Natural killer cell (primary cell): ENCODE results near the gene OTUD6A. TPM values are rescaled to one million over a fixed set of nuclear protein-coding genes. Genes with fewer than 3 reads are reported as not detected.

ENCODE experiments used
- ATAC-seq, 3 donors: fragments of 150-1000 bp in 2 of 3; fragments of 200-7000 bp in 1 of 3; cut with Tn5 transposase; 1 replicate in 1 of 3; 2 replicates in 2 of 3; pipeline ENCODE4 v1.10.0; 2021; ENCODE audit warnings: mild to moderate bottlenecking in 2 of 3, moderate library complexity in 2 of 3
- DNase-seq, 2 donors: peaks; one replicate each; pipeline versions ENCODE4 v3.0.0 to v3.0.0-alpha.2; 2013 to 2021; ENCODE audit warnings: mixed read lengths in 1 of 2
- H3K27ac ChIP-seq: one replicate; pipeline ENCODE4 v1.5.1; 2013; ENCODE audit warnings: mild to moderate bottlenecking, low read length
- H3K27me3 ChIP-seq: one replicate; pipeline ENCODE4 v1.6.1; 2013; ENCODE audit warnings: low read length; ENCODE audit not compliant: control insufficient read depth, insufficient read depth
- H3K36me3 ChIP-seq: one replicate; pipeline ENCODE4 v1.6.1; 2013; ENCODE audit warnings: low read length; ENCODE audit not compliant: control insufficient read depth, insufficient read depth
- H3K4me1 ChIP-seq: one replicate; pipeline ENCODE4 v1.6.1; 2013; ENCODE audit warnings: low read length; ENCODE audit not compliant: control insufficient read depth, insufficient read depth
- H3K4me3 ChIP-seq: one replicate; pipeline ENCODE4 v1.5.1; 2013; ENCODE audit warnings: low read length
- H3K9me3 ChIP-seq: one replicate; pipeline ENCODE4 v1.6.1; 2013; ENCODE audit warnings: low read length; ENCODE audit not compliant: control insufficient read depth, insufficient read depth
- H3K27ac Mint-ChIP-seq, 2 donors: one replicate each; pipeline ENCODE4 v1.8.0; 2022; ENCODE audit warnings: mild to moderate bottlenecking in 2 of 2, mixed read lengths in 2 of 2, moderate library complexity in 1 of 2
- H3K27me3 Mint-ChIP-seq, 2 donors: one replicate each; pipeline ENCODE4 v1.8.0; 2022; ENCODE audit warnings: low read depth in 2 of 2, mixed read lengths in 2 of 2
- H3K36me3 Mint-ChIP-seq: one replicate; pipeline ENCODE4 v1.8.0; 2022; ENCODE audit warnings: mixed read lengths
- H3K4me1 Mint-ChIP-seq, 2 donors: one replicate each; pipeline ENCODE4 v1.8.0; 2022; ENCODE audit warnings: mixed read lengths in 2 of 2
- H3K4me3 Mint-ChIP-seq: one replicate; pipeline ENCODE4 v1.8.0; 2022; ENCODE audit warnings: mild to moderate bottlenecking, moderate library complexity, mixed read lengths
- H3K9me3 Mint-ChIP-seq, 2 donors: one replicate each; pipeline ENCODE4 v1.8.0; 2022; ENCODE audit warnings: mixed read lengths in 2 of 2
- WGBS: methylation state at CpG from one replicate; pipeline ENCODE4 v1.1.7; 2013; ENCODE audit warnings: missing lambda C conversion rate; ENCODE audit not compliant: insufficient coverage; 5-methylcytosine and 5-hydroxymethylcytosine counted together
- intact Hi-C: fragments of 100-400 bp; cut with micrococcal nuclease; formaldehyde crosslinking; loops from one replicate; pipeline ENCODE4 v1.14.2; 2022
- total RNA-seq, 4 donors: library from RNA; stranded (reverse); fragments of 120-200 nt in 1 of 4; gene quantifications; one replicate each; pipeline versions ENCODE4 v1.2.3 to v1.2.4, GENCODE V29; 2013 to 2022
- TF ChIP-seq, protein P1 (sequence below): fragments of 200-600 bp; IDR thresholded peaks from one replicate; pipeline ENCODE4 v1.8.0; 2022; ENCODE audit warnings: antibody characterized with exemption

The OTUD6A gene
- total RNA-seq, 3 donors from 2014 or later (not counting 1 experiment from before 2014, with no cell fraction given), result not detected

DNA sequence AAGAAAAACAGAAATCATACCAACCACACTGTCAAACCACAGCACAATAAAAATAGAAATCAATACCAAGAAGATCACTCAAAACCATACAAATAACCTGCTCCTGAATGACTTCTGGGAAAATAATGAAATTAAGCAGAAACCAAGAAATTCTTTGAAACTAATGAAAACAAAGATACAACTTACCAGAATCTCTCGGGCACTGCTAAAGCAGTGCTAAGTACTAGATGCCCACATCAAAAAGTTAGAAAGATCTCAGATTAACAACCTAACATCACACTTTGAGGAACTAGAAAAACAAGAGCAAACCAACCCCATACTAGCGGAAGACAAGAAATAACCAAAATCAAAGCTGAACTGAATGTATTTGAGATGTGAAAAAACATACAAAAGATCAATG, 45.7 kb upstream of the OTUD6A start:
- intact Hi-C loops, result no loop called here
- no peaks in the 10 kb centered on the region for H3K9me3 Mint-ChIP-seq
- ATAC-seq, result no peak

DNA sequence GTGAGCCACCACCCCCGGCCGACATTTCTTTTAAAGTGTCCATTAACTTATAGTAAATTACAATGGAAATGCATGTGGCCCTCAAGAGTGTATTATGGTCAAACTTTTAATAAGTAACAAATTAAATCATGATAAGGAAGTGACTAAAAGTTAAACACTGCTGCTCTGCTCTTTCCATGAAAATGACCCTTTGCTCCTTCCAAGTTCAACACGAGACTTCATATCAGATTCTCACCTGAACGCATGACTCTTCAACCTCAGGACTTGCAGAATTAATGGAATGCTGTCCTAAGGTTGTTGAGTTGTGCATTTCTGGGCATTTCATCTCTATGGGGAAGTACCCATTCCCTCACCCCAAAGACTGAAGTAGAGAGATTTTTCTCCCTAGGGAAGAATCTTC, 39.6 kb upstream of the OTUD6A start:
- Histone ChIP-seq H3K27ac (no peak overlapping the region), H3K4me3 (no peak overlapping the region), H3K27me3 (no peaks in the 10 kb centered on the region), H3K4me1 (no peaks in the 10 kb centered on the region), H3K36me3 (no peaks in the 10 kb centered on the region), H3K9me3 (no peaks in the 10 kb centered on the region)
- TF ChIP-seq, protein P1, sequence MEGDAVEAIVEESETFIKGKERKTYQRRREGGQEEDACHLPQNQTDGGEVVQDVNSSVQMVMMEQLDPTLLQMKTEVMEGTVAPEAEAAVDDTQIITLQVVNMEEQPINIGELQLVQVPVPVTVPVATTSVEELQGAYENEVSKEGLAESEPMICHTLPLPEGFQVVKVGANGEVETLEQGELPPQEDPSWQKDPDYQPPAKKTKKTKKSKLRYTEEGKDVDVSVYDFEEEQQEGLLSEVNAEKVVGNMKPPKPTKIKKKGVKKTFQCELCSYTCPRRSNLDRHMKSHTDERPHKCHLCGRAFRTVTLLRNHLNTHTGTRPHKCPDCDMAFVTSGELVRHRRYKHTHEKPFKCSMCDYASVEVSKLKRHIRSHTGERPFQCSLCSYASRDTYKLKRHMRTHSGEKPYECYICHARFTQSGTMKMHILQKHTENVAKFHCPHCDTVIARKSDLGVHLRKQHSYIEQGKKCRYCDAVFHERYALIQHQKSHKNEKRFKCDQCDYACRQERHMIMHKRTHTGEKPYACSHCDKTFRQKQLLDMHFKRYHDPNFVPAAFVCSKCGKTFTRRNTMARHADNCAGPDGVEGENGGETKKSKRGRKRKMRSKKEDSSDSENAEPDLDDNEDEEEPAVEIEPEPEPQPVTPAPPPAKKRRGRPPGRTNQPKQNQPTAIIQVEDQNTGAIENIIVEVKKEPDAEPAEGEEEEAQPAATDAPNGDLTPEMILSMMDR, result no peak
- intact Hi-C loops, result no loop called here
- no peaks in the 10 kb centered on the region for H3K9me3 Mint-ChIP-seq
- H3K36me3 Mint-ChIP-seq, result no peaks in the 10 kb centered on the region
- no peak overlapping the region for H3K27ac Mint-ChIP-seq
- H3K4me3 Mint-ChIP-seq, result no peak overlapping the region
- WGBS, result no CpG with 5 or more reads among the region's 4 CpGs
- H3K4me1 Mint-ChIP-seq, result peaks cover 5 to 6% of the 10 kb centered on the region in 2 donors
- no peak for DNase-seq
- H3K27me3 Mint-ChIP-seq, result peaks cover 3 to 24% of the 10 kb centered on the region in 2 donors
- ATAC-seq, result no peak

More for the DNA sequence above, 45.7 kb upstream of the OTUD6A start:
- H3K9me3 ChIP-seq, result no peaks in the 10 kb centered on the region
- Mint-ChIP-seq H3K4me1 (no peaks in the 10 kb centered on the region), H3K27me3 (peaks cover 3 to 15% of the 10 kb centered on the region in 2 donors), H3K36me3 (no peaks in the 10 kb centered on the region), H3K4me3 (no peak overlapping the region), H3K27ac (no peak overlapping the region)
- no peaks in the 10 kb centered on the region for H3K4me1 ChIP-seq
- no peaks in the 10 kb centered on the region for H3K36me3 ChIP-seq
- TF ChIP-seq, protein P1, result no peak
- WGBS, result 20% methylated on average over 1 of the region's 2 CpGs
- no peak overlapping the region for H3K4me3 ChIP-seq
- no peaks in the 10 kb centered on the region for H3K27me3 ChIP-seq
- no peak overlapping the region for H3K27ac ChIP-seq
- no peak for DNase-seq

DNA sequence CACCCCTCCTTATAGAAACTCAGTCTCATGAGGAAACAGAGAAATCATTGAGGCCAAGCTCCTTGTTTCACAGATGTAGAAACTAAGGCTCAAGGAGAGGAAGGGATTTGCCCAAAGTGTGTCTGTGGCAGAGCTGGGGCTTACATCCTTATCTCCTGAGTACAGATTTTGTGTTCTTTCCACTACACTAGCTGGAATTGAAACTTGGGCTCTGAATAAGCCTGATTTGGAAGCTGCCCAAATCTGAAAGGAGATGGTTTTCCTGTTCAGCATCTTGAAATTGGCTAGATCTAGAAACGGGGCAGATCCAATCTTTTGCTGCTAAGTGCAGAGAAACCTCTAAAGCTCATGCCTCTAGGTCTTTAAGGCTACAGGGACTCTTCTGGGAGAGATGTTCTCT, 36.8 kb upstream of the OTUD6A start:
- DNase-seq (no peak), ATAC-seq (no peak)
- H3K27ac Mint-ChIP-seq, result no peak overlapping the region
- Histone ChIP-seq H3K4me1 (no peaks in the 10 kb centered on the region), H3K27me3 (no peaks in the 10 kb centered on the region), H3K9me3 (no peaks in the 10 kb centered on the region), H3K36me3 (no peaks in the 10 kb centered on the region), H3K27ac (no peak overlapping the region), H3K4me3 (no peak overlapping the region)
- intact Hi-C loops, result no loop called here
- no peaks in the 10 kb centered on the region for H3K36me3 Mint-ChIP-seq
- TF ChIP-seq, protein P1, result no peak
- peaks cover 5 to 6% of the 10 kb centered on the region in 2 donors for H3K4me1 Mint-ChIP-seq
- no peak overlapping the region for H3K4me3 Mint-ChIP-seq
- WGBS, result 0% methylated on average over 1 of the region's 1 CpG
- peaks cover 3 to 30% of the 10 kb centered on the region in 2 donors for H3K27me3 Mint-ChIP-seq
- H3K9me3 Mint-ChIP-seq, result no peaks in the 10 kb centered on the region

DNA sequence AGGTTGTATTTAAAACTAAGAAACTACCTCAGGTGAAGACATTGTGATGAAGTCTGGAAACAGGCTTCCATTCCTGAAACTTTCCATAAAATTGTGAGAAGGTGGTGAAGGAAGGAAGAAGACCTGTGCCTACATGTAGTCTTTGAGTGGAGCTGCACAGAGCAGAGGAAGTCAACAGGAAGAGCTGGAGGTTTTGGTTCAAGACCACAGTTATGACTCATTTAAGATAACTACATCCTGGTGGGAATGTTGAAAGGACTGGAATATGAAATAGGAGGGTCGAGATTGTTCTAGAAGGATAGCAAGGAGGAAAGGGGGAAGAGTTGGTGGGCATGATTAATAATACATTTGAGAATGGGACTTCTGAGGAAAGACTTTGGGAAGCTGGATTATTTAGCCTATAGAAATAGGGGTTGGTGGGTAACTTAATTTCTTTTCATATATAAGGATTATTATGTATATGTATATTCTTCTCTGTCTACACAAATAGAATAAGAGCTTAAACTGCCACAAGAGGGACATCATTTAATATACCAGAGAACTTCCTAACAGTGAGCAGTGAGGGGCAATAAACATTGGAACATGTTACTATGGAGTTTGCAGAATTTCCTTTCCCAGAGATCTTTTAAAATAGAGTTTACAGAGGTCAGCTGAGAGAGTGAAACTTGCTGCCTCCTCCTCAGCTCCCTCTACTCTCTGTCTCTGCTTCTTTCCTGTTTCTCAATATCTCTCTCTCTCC, 36.0 kb upstream of the OTUD6A start:
- Histone ChIP-seq H3K36me3 (no peaks in the 10 kb centered on the region), H3K4me1 (no peaks in the 10 kb centered on the region), H3K9me3 (no peaks in the 10 kb centered on the region), H3K27ac (no peak overlapping the region), H3K27me3 (no peaks in the 10 kb centered on the region), H3K4me3 (no peak overlapping the region)
- Mint-ChIP-seq H3K4me3 (no peak overlapping the region), H3K27me3 (peaks cover 3 to 30% of the 10 kb centered on the region in 2 donors), H3K9me3 (no peaks in the 10 kb centered on the region), H3K36me3 (no peaks in the 10 kb centered on the region), H3K4me1 (peaks cover 5 to 6% of the 10 kb centered on the region in 2 donors), H3K27ac (no peak overlapping the region)
- TF ChIP-seq, protein P1, result no peak
- ATAC-seq (no peak), DNase-seq (no peak)
- intact Hi-C loops, result no loop called here
- WGBS, result 0% methylated on average over 1 of the region's 1 CpG
